IMR-90 (cell line): ENCODE measurements around the gene DIAPH2. TPM values are rescaled to one million over a fixed set of nuclear protein-coding genes. Genes with fewer than 3 reads are reported as not detected.

Experiments used
- ATAC-seq: fragments of 200-7000 bp; cut with Tn5 transposase; 2 replicates; pipeline ENCODE4 v1.9.1; 2020; ENCODE audit warnings: low read depth, mild to moderate bottlenecking, moderate library complexity
- BruUV-seq: library from RNA; stranded (reverse); fragments of 400-500 nt; replicated peaks from 2 replicates; lab custom pipeline; 2021; lab: Mats Ljungman, UMichigan
- CTCF ChIA-PET: fragments of 300-600 bp; formaldehyde crosslinking; extraction: SDS; loops from one replicate; lab custom pipeline; 2021; ENCODE audit warnings: antibody characterized with exemption; lab: Yijun Ruan, JAX
- POLR2A ChIA-PET: fragments of 300-600 bp; sonication (Branson Sonifier 250); formaldehyde crosslinking; loops from one replicate; lab custom pipeline; 2022; ENCODE audit warnings: antibody characterized with exemption; ENCODE audit not compliant: unreplicated experiment; lab: Charles Lee
- DNase-seq: peaks from one replicate; pipeline ENCODE4 v3.0.0; 2013
- H2AFZ ChIP-seq: replicated peaks from 2 replicates; pipeline ENCODE3; 2013; ENCODE audit warnings: low read length, mild to moderate bottlenecking; ENCODE audit not compliant: poor library complexity
- H2AK5ac ChIP-seq: 2 replicates; pipeline ENCODE4 v1.6.1; 2013; ENCODE audit warnings: low read depth, low read length, inconsistent platforms
- H2AK9ac ChIP-seq: replicated peaks from 2 replicates; pipeline ENCODE3; 2013; ENCODE audit warnings: mild to moderate bottlenecking, low read depth, low read length, moderate library complexity; ENCODE audit not compliant: poor library complexity
- H2BK120ac ChIP-seq: 2 replicates; pipeline ENCODE4 v1.6.1; 2013; ENCODE audit warnings: low read depth, low read length, inconsistent platforms
- H2BK15ac ChIP-seq: 3 replicates; pipeline ENCODE4 v1.6.1; 2013; ENCODE audit warnings: low read depth, low read length, inconsistent platforms
- H2BK20ac ChIP-seq: 2 replicates; pipeline ENCODE4 v1.6.1; 2013; ENCODE audit warnings: low read depth, mild to moderate bottlenecking, inconsistent platforms, low read length, moderate library complexity
- H2BK5ac ChIP-seq: 2 replicates; pipeline ENCODE4 v1.6.1; 2013; ENCODE audit warnings: mild to moderate bottlenecking, low read depth, low read length, inconsistent platforms; ENCODE audit not compliant: poor library complexity, severe bottlenecking
- H3K14ac ChIP-seq: replicated peaks from 2 replicates; pipeline ENCODE4 v1.6.1; 2013; ENCODE audit warnings: low read depth, low read length, inconsistent platforms
- H3K18ac ChIP-seq: 2 replicates; pipeline ENCODE4 v1.6.1; 2013; ENCODE audit warnings: low read depth, low read length, control low read depth
- H3K23ac ChIP-seq: 2 replicates; pipeline ENCODE4 v1.6.1; 2013; ENCODE audit warnings: low read depth, low read length, inconsistent platforms
- H3K27ac ChIP-seq: 2 replicates; pipeline ENCODE4 v1.5.1; 2013; ENCODE audit warnings: mild to moderate bottlenecking, control low read depth, low read length; ENCODE audit not compliant: insufficient read depth
- H3K27me3 ChIP-seq: 2 replicates; pipeline ENCODE4 v1.6.1; 2013; ENCODE audit warnings: low read length; ENCODE audit not compliant: control insufficient read depth, insufficient read depth
- H3K36me3 ChIP-seq: 2 replicates; pipeline ENCODE4 v1.6.1; 2013; ENCODE audit warnings: low read length, mixed read lengths; ENCODE audit not compliant: control insufficient read depth, insufficient read depth
- H3K4ac ChIP-seq: 2 replicates; pipeline ENCODE4 v1.6.1; 2013; ENCODE audit warnings: low read depth, low read length, inconsistent platforms
- H3K4me1 ChIP-seq: 2 replicates; pipeline ENCODE4 v1.6.1; 2013; ENCODE audit warnings: low read length, mixed read lengths; ENCODE audit not compliant: control insufficient read depth, insufficient read depth
- H3K4me2 ChIP-seq: 2 replicates; pipeline ENCODE4 v1.6.1; 2013; ENCODE audit warnings: low read depth, mild to moderate bottlenecking, control low read depth, low read length, moderate library complexity
- H3K4me3 ChIP-seq: 2 replicates; pipeline ENCODE4 v1.5.1; 2013; ENCODE audit warnings: low read depth, mild to moderate bottlenecking, control low read depth, low read length, moderate library complexity; ENCODE audit not compliant: insufficient read depth
- H3K56ac ChIP-seq: 2 replicates; pipeline ENCODE4 v1.6.1; 2013; ENCODE audit warnings: low read length, inconsistent platforms; ENCODE audit not compliant: insufficient read depth; ENCODE audit errors: extremely low read depth
- H3K79me1 ChIP-seq, 2 experiments: 2 replicates each; pipeline ENCODE4 v1.6.1; 2013; ENCODE audit warnings: low read length in 2 of 2, inconsistent platforms in 1 of 2, low read depth in 1 of 2
- H3K9ac ChIP-seq: 2 replicates; pipeline ENCODE4 v1.6.1; 2013; ENCODE audit warnings: low read depth, low read length, control low read depth
- H3K9me1 ChIP-seq: 2 replicates; pipeline ENCODE4 v1.6.1; 2013; ENCODE audit warnings: low read length, inconsistent platforms; ENCODE audit not compliant: insufficient read depth
- H3K9me3 ChIP-seq: 2 replicates; pipeline ENCODE4 v1.6.1; 2013; ENCODE audit warnings: low read length; ENCODE audit not compliant: control insufficient read depth, insufficient read depth
- H4K20me1 ChIP-seq: 2 replicates; pipeline ENCODE4 v1.6.1; 2013; ENCODE audit warnings: low read length, inconsistent platforms; ENCODE audit not compliant: insufficient read depth
- H4K5ac ChIP-seq: 2 replicates; pipeline ENCODE4 v1.6.1; 2013; ENCODE audit warnings: mild to moderate bottlenecking, low read depth, low read length, control low read depth
- H4K8ac ChIP-seq, 2 experiments: 2 replicates each; pipeline ENCODE4 v1.6.1; 2013; ENCODE audit warnings: low read depth in 2 of 2, low read length in 2 of 2, control low read depth in 1 of 2, inconsistent platforms in 1 of 2
- H4K91ac ChIP-seq: 2 replicates; pipeline ENCODE4 v1.6.1; 2013; ENCODE audit warnings: low read depth, low read length, inconsistent platforms; ENCODE audit not compliant: insufficient read depth
- BHLHE40 ChIP-seq: fragments of 150-350 bp; IDR thresholded peaks from 2 replicates; pipeline ENCODE4 v1.6.1; 2016; ENCODE audit warnings: mild to moderate bottlenecking, low read depth, low read length
- CEBPB ChIP-seq: IDR thresholded peaks from 2 replicates; pipeline ENCODE4 v1.6.1; 2012; ENCODE audit warnings: low read depth, low read length, improper control_type of control experiment
- CHD1 ChIP-seq: IDR thresholded peaks from 2 replicates; pipeline ENCODE4 v1.6.1; 2012; ENCODE audit warnings: low read depth, low read length, improper control_type of control experiment
- CTCF ChIP-seq: conservative IDR thresholded peaks from 2 replicates; pipeline ENCODE4 v1.5.1; 2012; ENCODE audit warnings: mild to moderate bottlenecking, low read depth, low read length, improper control_type of control experiment
- ELK1 ChIP-seq: fragments of 150-350 bp; IDR thresholded peaks from 2 replicates; pipeline ENCODE4 v1.6.1; 2016; ENCODE audit warnings: low read depth, mild to moderate bottlenecking, low read length, moderate library complexity, borderline replicate concordance
- FOS ChIP-seq: fragments of 150-350 bp; IDR thresholded peaks from 2 replicates; pipeline ENCODE4 v1.6.1; 2016; ENCODE audit warnings: low read depth, low read length
- MAFK ChIP-seq: IDR thresholded peaks from 2 replicates; pipeline ENCODE4 v1.6.1; 2012; ENCODE audit warnings: low read depth, low read length, improper control_type of control experiment
- NFE2L2 ChIP-seq: fragments of 150-350 bp; IDR thresholded peaks from 2 replicates; pipeline ENCODE4 v1.6.1; 2016; ENCODE audit warnings: low read depth, mild to moderate bottlenecking, low read length
- RAD21 ChIP-seq: IDR thresholded peaks from 2 replicates; pipeline ENCODE4 v1.6.1; 2012; ENCODE audit warnings: low read length, improper control_type of control experiment
- RCOR1 ChIP-seq: IDR thresholded peaks from 2 replicates; pipeline ENCODE4 v1.6.1; 2012; ENCODE audit warnings: mild to moderate bottlenecking, low read length, improper control_type of control experiment; ENCODE audit not compliant: insufficient replicate concordance
- RFX5 ChIP-seq: IDR thresholded peaks from 2 replicates; pipeline ENCODE4 v1.8.0; 2012; ENCODE audit warnings: low read depth, mild to moderate bottlenecking, low read length, moderate library complexity
- USF2 ChIP-seq: fragments of 150-350 bp; IDR thresholded peaks from 2 replicates; pipeline ENCODE4 v1.6.1; 2017; ENCODE audit warnings: mild to moderate bottlenecking, antibody characterized with exemption, low read length, low read depth
- WGBS, 2 experiments: methylation state at CpG; one replicate each; pipeline versions ENCODE4 v1.1.5 to v1.1.7; 2013; ENCODE audit warnings: missing lambda C conversion rate in 2 of 2; ENCODE audit not compliant: insufficient read length in 1 of 2; ENCODE audit errors: extremely low coverage in 2 of 2; 5-methylcytosine and 5-hydroxymethylcytosine counted together
- dilution Hi-C: fragments of 300-500 bp; cut with HindIII; formaldehyde crosslinking; loops from one replicate; pipeline ENCODE4 v1.14.3; 2018; ENCODE audit warnings: low sequenced_read_pairs; ENCODE audit not compliant: unreplicated experiment
- in situ Hi-C: fragments of 300-500 bp; cut with MboI; formaldehyde crosslinking; loops from 3 replicates; pipeline ENCODE4 v1.14.3; 2019; ENCODE audit warnings: low sequenced_read_pairs, inconsistent platforms, mixed read lengths
- intact Hi-C: fragments of 100-400 bp; cut with micrococcal nuclease; formaldehyde crosslinking; loops from 2 replicates; pipeline ENCODE4 v1.10.0; 2022
- polyA plus RNA-seq, 3 experiments: library from polyadenylated mRNA; depleted of rRNA; stranded (reverse); fragments of >200 nt; gene quantifications; 2 replicates each; pipeline ENCODE4 v1.2.3, GENCODE V29; 2012; ENCODE audit warnings: low replicate concordance in 1 of 3
- total RNA-seq: library from RNA; depleted of rRNA; stranded (reverse); fragments of >200 nt; gene quantifications from 2 replicates; pipeline ENCODE4 v1.2.3, GENCODE V29; 2012

DIAPH2 gene
- total and polyA plus RNA-seq, 2 of the 4 experiments (the other 2 are of a cell fraction): 3.6 to 19.9 TPM

GRCh38 chrX:97366237-97366636, 681.6 kb downstream of the DIAPH2 start:
- no peak overlapping the region for H2BK120ac ChIP-seq
- no peaks in the 10 kb centered on the region for H3K4me1 ChIP-seq
- H3K4me2 ChIP-seq: no peak overlapping the region
- no peak overlapping the region for H2BK5ac ChIP-seq
- no peaks in the 10 kb centered on the region; the same call in 1 of the 2 replicates for H3K9me1 ChIP-seq
- H3K4me3 ChIP-seq: no peak overlapping the region
- BruUV-seq: no TSS peak
- H3K36me3 ChIP-seq: no peaks in the 10 kb centered on the region
- CTCF ChIA-PET: interaction anchor here (0.5 kb wide), 1 partner anchor 601 kb away, joined by 4 read pairs; no protein-coding TSS in a partner anchor
- no peak for ATAC-seq
- no peaks in the 10 kb centered on the region for H3K27me3 ChIP-seq
- no peak for DNase-seq
- no peak overlapping the region for H2BK20ac ChIP-seq
- TF ChIP-seq CTCF: no peak
- TF ChIP-seq CHD1: no peak
- TF ChIP-seq NFE2L2: no peak
- TF ChIP-seq USF2: no peak
- no peak for TF ChIP-seq RAD21
- no peak for TF ChIP-seq RFX5
- TF ChIP-seq MAFK: no peak
- no peak for TF ChIP-seq RCOR1
- no peak for TF ChIP-seq BHLHE40
- TF ChIP-seq FOS: no peak
- TF ChIP-seq ELK1: no peak
- no peak for TF ChIP-seq CEBPB
- POLR2A ChIA-PET: no interaction called here
- no peak overlapping the region for H3K9ac ChIP-seq
- no peak overlapping the region for H3K56ac ChIP-seq
- no peaks in the 10 kb centered on the region for H3K9me3 ChIP-seq
- no peak overlapping the region for H4K5ac ChIP-seq
- no peak overlapping the region for H4K8ac ChIP-seq
- H3K27ac ChIP-seq: no peak overlapping the region
- 100% methylated on average over 2 of the region's 3 CpGs; no CpG with 5 or more reads in 1 of the 2 experiments for WGBS, 2 experiments
- H2AK5ac ChIP-seq: no peak overlapping the region
- H4K91ac ChIP-seq: no peak overlapping the region
- dilution Hi-C loops: no loop called here
- no peak overlapping the region for H3K23ac ChIP-seq
- no peak overlapping the region for H3K18ac ChIP-seq
- no peaks in the 10 kb centered on the region for H4K20me1 ChIP-seq
- intact Hi-C loops: no loop called here
- no peaks in the 10 kb centered on the region for H3K79me1 ChIP-seq
- H3K4ac ChIP-seq: no peak overlapping the region
- no peak overlapping the region for H2AK9ac ChIP-seq
- H2BK15ac ChIP-seq: no peak overlapping the region
- H2AFZ ChIP-seq: no peak overlapping the region
- in situ Hi-C loops: no loop called here
- H3K14ac ChIP-seq: no peak overlapping the region
